GM18858 (cell line): ENCODE results near the gene NDFIP2.

Experiments
- ATAC-seq: cut with Tn5 transposase; IDR thresholded peaks from one replicate; pipeline ENCODE4 v1.9.1; 2021; ENCODE audit not compliant: unreplicated experiment

The NDFIP2 gene, protein sequence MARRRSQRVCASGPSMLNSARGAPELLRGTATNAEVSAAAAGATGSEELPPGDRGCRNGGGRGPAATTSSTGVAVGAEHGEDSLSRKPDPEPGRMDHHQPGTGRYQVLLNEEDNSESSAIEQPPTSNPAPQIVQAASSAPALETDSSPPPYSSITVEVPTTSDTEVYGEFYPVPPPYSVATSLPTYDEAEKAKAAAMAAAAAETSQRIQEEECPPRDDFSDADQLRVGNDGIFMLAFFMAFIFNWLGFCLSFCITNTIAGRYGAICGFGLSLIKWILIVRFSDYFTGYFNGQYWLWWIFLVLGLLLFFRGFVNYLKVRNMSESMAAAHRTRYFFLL

DNA sequence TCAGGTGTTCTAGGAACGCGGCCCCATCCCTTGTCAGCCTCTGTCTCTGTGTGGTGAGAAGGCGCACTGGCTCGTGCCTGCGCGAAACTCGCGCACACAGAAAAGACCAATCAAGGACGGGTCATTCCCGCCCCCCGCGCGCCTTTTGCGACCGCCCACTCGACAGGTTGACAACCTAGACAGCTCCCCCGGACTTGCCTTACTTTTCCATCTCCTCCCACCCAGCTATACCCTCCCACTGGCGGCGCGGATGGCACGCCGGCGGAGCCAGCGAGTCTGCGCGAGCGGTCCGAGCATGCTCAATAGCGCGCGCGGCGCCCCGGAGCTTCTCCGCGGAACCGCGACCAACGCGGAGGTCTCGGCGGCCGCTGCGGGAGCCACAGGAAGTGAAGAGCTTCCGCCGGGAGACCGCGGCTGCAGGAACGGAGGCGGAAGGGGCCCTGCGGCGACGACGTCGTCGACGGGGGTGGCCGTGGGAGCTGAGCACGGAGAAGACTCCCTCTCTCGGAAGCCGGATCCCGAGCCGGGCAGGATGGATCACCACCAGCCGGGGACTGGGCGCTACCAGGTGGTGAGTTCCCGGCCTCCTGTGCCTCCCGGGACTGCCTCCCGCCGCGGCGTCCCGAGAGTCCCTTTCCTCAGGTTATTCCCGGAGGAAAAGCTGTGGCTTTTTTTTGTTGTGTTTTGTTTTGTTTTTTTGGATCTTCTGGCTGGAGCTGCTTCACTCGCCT lies at the start of gene NDFIP2:
NDFIP2 (plus strand) TSS at position 202 of the 731 bp plus-strand sequence; CDS start at position 251, 49 bp downstream.
- peak; percentile 84 for ATAC-seq

DNA sequence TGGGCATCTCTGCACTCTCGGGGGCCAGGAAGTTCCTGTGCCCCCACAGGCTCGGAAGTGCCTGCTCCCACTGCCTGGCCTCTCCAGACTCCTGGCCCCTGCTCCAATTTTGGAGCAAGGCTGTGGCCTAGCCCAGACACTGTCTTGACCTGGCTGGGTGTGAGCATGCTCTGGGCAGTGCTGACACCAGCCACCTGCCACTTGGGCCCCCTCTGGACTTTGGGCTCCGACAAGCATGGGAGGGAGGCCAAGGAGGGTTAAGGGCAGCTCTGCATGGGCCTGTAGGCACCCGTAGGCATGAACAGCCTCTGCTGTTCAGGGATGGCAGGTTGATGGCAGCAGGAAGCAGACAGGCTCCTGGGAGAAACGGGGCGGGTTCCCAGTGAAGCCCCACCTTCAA lies 48.9 kb upstream of the NDFIP2 start:
- ATAC-seq = no peak

DNA sequence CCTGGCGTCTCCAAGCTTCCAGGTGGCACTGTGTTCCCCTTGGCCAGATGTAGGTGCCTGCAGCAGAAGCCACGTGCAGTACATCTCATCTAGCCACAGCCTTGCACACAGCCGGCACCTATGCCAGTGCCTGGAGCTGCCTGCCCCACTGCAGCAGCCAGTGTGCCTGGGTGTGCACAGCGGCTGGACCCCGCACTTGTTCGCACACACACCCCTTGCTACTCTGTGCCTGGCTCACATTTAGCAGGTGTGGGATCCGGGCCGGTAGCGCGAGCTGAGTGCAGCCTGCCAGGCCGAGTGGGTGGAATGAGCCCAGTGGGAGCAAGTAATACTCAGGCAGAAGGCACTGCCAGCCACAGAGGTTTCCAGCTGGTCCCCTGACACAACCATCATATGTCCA lies 48.0 kb upstream of the NDFIP2 start:
- ATAC-seq = no peak

DNA sequence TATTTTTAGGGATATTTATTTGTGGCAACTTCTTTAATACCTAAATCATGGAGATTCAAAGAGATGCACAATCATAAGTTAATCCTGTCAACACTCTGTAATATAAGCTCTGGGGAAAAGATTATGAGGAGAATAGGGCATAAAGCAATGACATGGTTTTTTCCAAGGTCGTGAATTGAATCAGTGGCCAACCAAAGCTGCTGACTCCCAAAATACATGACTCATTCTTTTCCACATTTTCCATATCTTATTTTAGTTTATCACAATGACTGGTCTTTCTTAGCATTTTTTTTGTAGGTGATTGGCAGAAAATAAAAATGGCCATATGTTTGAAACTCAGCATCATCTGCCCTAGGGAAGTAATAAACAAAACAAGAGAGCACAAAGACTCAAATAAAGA lies 46.4 kb upstream of the NDFIP2 start:
- ATAC-seq = no peak

DNA sequence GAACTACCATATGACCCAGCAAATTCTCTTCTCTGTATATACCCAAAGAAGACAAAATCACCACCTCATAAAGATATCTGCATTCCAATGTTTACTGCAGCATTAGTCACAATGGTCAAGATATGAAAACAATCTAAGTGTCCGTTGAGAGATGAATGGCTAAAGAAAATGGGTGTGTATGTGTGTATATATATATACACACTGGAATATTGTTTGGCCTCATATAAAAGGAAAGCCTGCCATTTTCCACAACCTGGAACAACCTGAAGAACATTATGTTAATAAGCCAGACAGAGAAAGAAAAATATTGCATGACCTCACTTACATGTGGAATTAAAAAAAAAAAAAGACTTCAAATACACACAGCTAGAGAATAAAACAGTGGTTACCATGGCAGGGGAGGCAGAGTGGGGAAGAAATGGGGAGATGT lies 45.4 kb upstream of the NDFIP2 start:
- no peak for ATAC-seq

GRCh38 chr13:79439275-79439674 lies 41.7 kb upstream of the NDFIP2 start:
- ATAC-seq = no peak

GRCh38 chr13:79440958-79441528 lies 39.9 kb upstream of the NDFIP2 start:
- ATAC-seq = no peak

DNA sequence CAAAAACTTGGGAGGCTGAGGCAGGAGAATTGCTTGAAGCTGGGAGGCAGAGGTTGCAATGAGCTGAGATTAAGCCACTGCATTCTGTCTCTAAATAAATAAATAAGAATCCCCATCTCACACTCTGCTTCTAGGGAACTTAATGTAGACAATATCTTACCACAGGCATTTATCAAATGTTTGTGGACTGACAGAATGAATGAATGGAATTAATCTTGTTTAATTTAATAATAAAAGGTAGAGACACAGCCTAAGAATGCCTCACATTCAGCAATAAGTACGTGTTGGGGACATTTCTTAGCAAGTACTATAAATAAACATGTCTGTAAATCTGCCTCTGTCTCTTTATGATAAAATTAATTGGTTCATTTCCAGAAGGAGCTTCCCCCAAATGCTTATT lies 38.7 kb upstream of the NDFIP2 start:
- no peak for ATAC-seq

DNA sequence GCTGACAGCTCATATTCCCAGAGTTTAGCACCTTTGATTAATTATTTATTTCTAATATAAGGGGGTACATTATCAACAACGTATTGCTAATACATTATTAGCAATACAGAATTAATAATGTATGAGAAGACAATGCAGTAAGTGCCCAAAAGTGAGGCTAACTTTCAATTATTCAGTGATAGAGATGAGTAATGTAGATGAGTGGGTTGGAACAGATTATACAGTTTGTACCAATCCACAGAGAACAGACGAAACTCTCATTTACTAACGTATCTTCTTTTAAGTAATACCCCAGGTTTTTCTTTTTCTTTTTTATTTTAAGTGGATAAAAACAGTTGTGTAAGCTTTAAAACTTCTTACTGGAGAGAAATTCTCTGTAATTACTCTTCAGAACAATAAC lies 38.2 kb upstream of the NDFIP2 start:
- no peak for ATAC-seq

- ATAC-seq = no peak
These were observed 34.8 kb upstream of the NDFIP2 start for GRCh38 chr13:79445968-79446645.

- no peak for ATAC-seq
These were observed 33.8 kb upstream of the NDFIP2 start for GRCh38 chr13:79447141-79447540.

GRCh38 chr13:79447741-79448140 lies 33.2 kb upstream of the NDFIP2 start:
- ATAC-seq = no peak

- peak; percentile 26 for ATAC-seq
These were observed 32.5 kb upstream of the NDFIP2 start for GRCh38 chr13:79448413-79448812.

DNA sequence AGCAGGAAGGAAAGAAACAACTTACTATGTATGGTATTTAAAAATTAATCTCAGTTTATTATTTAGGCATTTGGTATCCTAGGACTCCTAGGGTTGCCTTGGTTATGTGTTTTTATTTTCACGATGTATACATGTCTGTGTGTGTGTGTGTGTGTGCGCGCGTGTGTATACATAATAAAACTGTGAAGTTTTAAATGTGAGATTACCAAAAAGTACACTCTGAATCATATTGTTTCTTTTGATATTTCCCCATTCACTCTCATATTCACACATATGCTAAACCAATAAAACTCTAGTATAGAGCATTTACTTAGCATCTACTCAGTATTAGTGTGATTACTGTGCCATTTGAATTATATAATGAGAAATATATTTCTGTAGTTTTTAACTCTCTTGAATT lies 30.8 kb upstream of the NDFIP2 start:
- no peak for ATAC-seq

- ATAC-seq = peak; percentile 99
These were observed 29.4 kb upstream of the NDFIP2 start for GRCh38 chr13:79451500-79451962.

GRCh38 chr13:79452239-79452913 lies 28.6 kb upstream of the NDFIP2 start:
- ATAC-seq = no peak

DNA sequence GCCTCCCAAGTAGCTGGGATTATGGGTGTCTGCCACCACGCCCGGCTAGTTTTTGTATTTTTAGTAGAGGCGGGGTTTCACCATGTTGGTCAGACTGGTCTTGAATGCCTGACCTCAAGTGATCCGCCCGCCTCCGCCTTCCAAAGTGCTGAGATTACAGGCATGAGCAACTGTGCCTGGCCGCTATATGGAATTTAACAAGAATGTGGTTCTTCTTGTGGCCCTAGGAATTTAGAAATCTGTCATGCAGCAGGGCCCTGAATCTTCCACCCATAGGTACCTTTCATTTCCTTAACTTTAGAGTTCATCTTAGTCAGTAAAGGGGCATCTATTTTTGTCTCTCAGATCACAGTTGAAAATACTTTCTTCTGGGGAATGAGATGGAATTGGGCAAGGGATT lies 25.6 kb upstream of the NDFIP2 start:
- no peak for ATAC-seq

DNA sequence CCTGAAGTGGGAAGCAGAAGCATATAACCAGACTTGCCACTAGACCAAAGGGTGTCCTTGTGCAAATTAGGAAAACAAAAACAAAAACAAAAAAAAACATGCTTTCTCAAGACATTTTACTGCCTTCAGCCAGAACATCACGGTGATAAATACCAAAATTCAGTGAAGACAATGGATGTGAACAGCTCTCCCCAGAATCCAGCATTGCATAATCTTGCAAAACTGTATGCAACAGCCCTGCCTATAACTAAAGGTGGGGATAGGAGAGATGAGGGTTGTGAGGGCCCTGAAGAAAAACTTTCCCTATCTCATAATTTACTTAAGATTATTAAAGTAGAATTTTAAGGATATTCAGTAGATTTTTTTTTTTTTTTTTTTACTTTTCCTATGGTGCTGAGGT lies 24.9 kb upstream of the NDFIP2 start:
- ATAC-seq = no peak

GRCh38 chr13:79456656-79457365 lies 24.1 kb upstream of the NDFIP2 start:
- no peak for ATAC-seq

DNA sequence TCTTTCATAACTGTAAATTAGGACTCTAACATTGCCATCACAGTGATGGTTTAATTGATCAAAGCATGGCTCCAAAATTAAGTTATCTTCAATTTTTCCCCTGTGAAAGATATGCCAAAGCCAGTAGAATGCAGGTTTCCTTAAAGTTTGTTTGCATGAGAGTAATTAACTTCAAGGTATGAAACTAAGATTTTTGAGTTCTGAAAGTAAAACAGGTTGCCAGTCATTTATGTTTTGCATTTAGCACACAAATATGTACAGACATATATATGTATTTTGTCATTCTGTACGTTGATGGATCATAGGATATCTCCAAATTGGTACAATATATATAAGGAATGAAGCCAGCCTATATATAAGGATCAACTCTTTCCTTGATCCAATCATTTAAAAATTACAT lies 23.6 kb upstream of the NDFIP2 start:
- ATAC-seq = peak; percentile 54
